GM21526 (cell line): ENCODE measurements around the gene DMRTC1B.
"Not testable (repeated sequence)": the region's sequence is repeated elsewhere in the genome, so short reads cannot be mapped to it uniquely, and the experiment has no call there.

Experiments used
- ATAC-seq: cut with Tn5 transposase; IDR thresholded peaks from one replicate; pipeline ENCODE4 v1.9.1; 2021; ENCODE audit warnings: moderate library complexity; ENCODE audit not compliant: unreplicated experiment, low FRiP score

DMRTC1B gene

GRCh38 chrX:72776653-72777466 lies at the start of gene DMRTC1B:
Gene DMRTC1B (plus strand): TSS chrX:72776890. CDS start chrX:72845136, 68,246 bp downstream.
- peak; percentile 83 for ATAC-seq

GRCh38 chrX:72727846-72728245 lies 48.8 kb upstream of the DMRTC1B start:
- ATAC-seq = no peak

- ATAC-seq = not testable (repeated sequence)
Observed at GRCh38 chrX:72733636-72734035, 43.1 kb upstream of the DMRTC1B start.

- no peak for ATAC-seq
Observed at GRCh38 chrX:72735561-72735960, 41.1 kb upstream of the DMRTC1B start.

GRCh38 chrX:72745546-72745945 lies 31.1 kb upstream of the DMRTC1B start:
- ATAC-seq = not testable (repeated sequence)

- not testable (repeated sequence) for ATAC-seq
Observed at GRCh38 chrX:72748545-72748944, 28.1 kb upstream of the DMRTC1B start.

GRCh38 chrX:72760454-72760853 lies 16.2 kb upstream of the DMRTC1B start:
- ATAC-seq = not testable (repeated sequence)

- ATAC-seq = peak; percentile 77
Observed at GRCh38 chrX:72777467-72777790, 739 bp downstream of the DMRTC1B start.

- ATAC-seq = not testable (repeated sequence)
Observed at GRCh38 chrX:72778146-72778545, 1.5 kb downstream of the DMRTC1B start.

GRCh38 chrX:72782560-72782959 lies 5.9 kb downstream of the DMRTC1B start, which contains the start of gene FAM236B:
Gene FAM236B (minus strand): TSS chrX:72782660. CDS start chrX:72782560, 100 bp downstream.
- ATAC-seq = not testable (repeated sequence)

GRCh38 chrX:72783365-72783936 lies 6.8 kb downstream of the DMRTC1B start:
- ATAC-seq = not testable (repeated sequence)

GRCh38 chrX:72783964-72784363 lies 7.3 kb downstream of the DMRTC1B start:
- ATAC-seq = not testable (repeated sequence)

GRCh38 chrX:72788142-72788541 lies 11.5 kb downstream of the DMRTC1B start:
- ATAC-seq = not testable (repeated sequence)

GRCh38 chrX:72790390-72790789 lies 13.7 kb downstream of the DMRTC1B start:
- not testable (repeated sequence) for ATAC-seq

GRCh38 chrX:72808110-72808509 lies 31.4 kb downstream of the DMRTC1B start, which contains the start of gene FAM236D:
Gene FAM236D (minus strand): TSS chrX:72808210. CDS start chrX:72808110, 100 bp downstream.
- not testable (repeated sequence) for ATAC-seq

GRCh38 chrX:72830701-72831100 lies 54.0 kb downstream of the DMRTC1B start:
- ATAC-seq = not testable (repeated sequence)

- not testable (repeated sequence) for ATAC-seq
Observed at GRCh38 chrX:72837532-72837931, 60.8 kb downstream of the DMRTC1B start.

GRCh38 chrX:72882898-72883297 lies 106.2 kb downstream of the DMRTC1B start:
- ATAC-seq = not testable (repeated sequence)

GRCh38 chrX:72889740-72890139 lies 113.0 kb downstream of the DMRTC1B start:
- ATAC-seq = not testable (repeated sequence)
